OCI-LY1 (cell line): ENCODE results near the gene CDC6.

Experiments used
- H2AFZ ChIP-seq: fragments of 200-600 bp; sonication (generic), shearing (Covaris generic); 2 replicates; pipeline ENCODE4 v1.6.0; 2014; ENCODE audit warnings: antibody characterized with exemption, mild to moderate bottlenecking, low read length
- H3F3A ChIP-seq: fragments of 200-600 bp; sonication (generic), shearing (Covaris generic); 2 replicates; pipeline ENCODE4 v1.6.0; 2014; ENCODE audit warnings: mild to moderate bottlenecking, antibody characterized with exemption, low read length, moderate library complexity; ENCODE audit not compliant: insufficient read depth
- H3K27ac ChIP-seq: fragments of 200-600 bp; sonication (generic); 2 replicates; pipeline ENCODE4 v1.5.1; 2014; ENCODE audit warnings: low read length, mixed run types, mild to moderate bottlenecking, low read depth; ENCODE audit not compliant: poor library complexity, severe bottlenecking
- H3K27me3 ChIP-seq: fragments of 200-600 bp; sonication (generic); 2 replicates; pipeline ENCODE4 v1.6.0; 2014; ENCODE audit warnings: antibody characterized with exemption, mild to moderate bottlenecking, low read length, moderate library complexity; ENCODE audit not compliant: insufficient read depth
- H3K36me3 ChIP-seq: fragments of 200-600 bp; sonication (generic); 2 replicates; pipeline ENCODE4 v1.6.1; 2014; ENCODE audit warnings: mild to moderate bottlenecking, antibody characterized with exemption, low read length, moderate library complexity, mixed read lengths; ENCODE audit not compliant: insufficient read depth
- H3K4me1 ChIP-seq: fragments of 200-600 bp; sonication (generic); 2 replicates; pipeline ENCODE4 v1.5.1; 2014; ENCODE audit warnings: mild to moderate bottlenecking, low read length, moderate library complexity; ENCODE audit not compliant: insufficient read depth, severe bottlenecking
- H3K4me2 ChIP-seq: fragments of 200-600 bp; sonication (generic), shearing (Covaris generic); 2 replicates; pipeline ENCODE4 v1.6.1; 2014; ENCODE audit warnings: low read length
- H3K4me3 ChIP-seq: fragments of 200-600 bp; sonication (generic); 2 replicates; pipeline ENCODE4 v1.5.1; 2014; ENCODE audit warnings: low read length, low read depth, mild to moderate bottlenecking, mixed read lengths; ENCODE audit not compliant: poor library complexity, severe bottlenecking
- H3K79me2 ChIP-seq: fragments of 200-600 bp; shearing (Covaris generic); 2 replicates; pipeline ENCODE4 v1.6.1; 2016; ENCODE audit warnings: mixed run types, low read length, mixed read lengths; ENCODE audit not compliant: insufficient read depth
- H3K9ac ChIP-seq: fragments of 200-600 bp; sonication (generic), shearing (Covaris generic); 2 replicates; pipeline ENCODE4 v1.6.1; 2014; ENCODE audit warnings: mild to moderate bottlenecking, low read length, mixed read lengths
- H3K9me2 ChIP-seq: fragments of 200-600 bp; sonication (generic), shearing (Covaris generic); 2 replicates; pipeline ENCODE4 v1.6.1; 2014; ENCODE audit warnings: low read depth, mild to moderate bottlenecking, low read length, mixed read lengths
- H3K9me3 ChIP-seq: fragments of 200-600 bp; shearing (Covaris generic); 2 replicates; pipeline ENCODE4 v1.6.1; 2014; ENCODE audit warnings: low read length, mixed read lengths
- H4K20me1 ChIP-seq: fragments of 200-600 bp; sonication (generic), shearing (Covaris generic); 2 replicates; pipeline ENCODE4 v1.6.0; 2016; ENCODE audit warnings: mild to moderate bottlenecking, low read length; ENCODE audit not compliant: insufficient read depth
- CTCF ChIP-seq: fragments of 200-600 bp; sonication (generic), shearing (Covaris generic); IDR thresholded peaks from 2 replicates; pipeline ENCODE4 v1.5.1; 2017; ENCODE audit warnings: mild to moderate bottlenecking, antibody characterized with exemption, low read length, moderate library complexity, mixed read lengths
- EZH2 ChIP-seq: fragments of 200-600 bp; sonication (generic), shearing (Covaris generic); IDR thresholded peaks from 2 replicates; pipeline ENCODE4 v1.8.0; 2017; ENCODE audit warnings: borderline replicate concordance, mixed run types, mild to moderate bottlenecking, antibody characterized with exemption, low read length, moderate library complexity, mixed read lengths

The CDC6 gene

DNA sequence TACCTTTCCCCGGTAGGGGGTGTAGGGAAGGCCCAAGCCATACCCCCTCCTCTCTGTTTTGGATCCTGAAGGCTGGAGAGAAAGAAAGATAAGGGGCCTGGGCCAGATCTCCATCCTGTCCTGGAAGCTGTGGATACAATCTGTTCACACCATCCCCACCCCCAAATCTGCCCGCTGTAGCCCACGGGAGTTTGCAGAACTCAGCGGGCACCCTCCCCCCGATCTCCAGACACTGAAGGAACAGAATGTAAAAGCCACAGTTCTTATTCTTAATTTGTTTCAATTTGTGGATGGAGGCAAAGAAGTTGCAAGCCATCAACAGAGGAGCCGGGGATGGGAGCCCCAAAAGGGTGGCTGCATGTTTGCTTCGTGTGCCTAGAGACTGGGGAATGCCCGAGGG lies 49.7 kb downstream of the CDC6 start:
- Histone ChIP-seq H3K4me3 (no peak overlapping the region), H3K4me2 (no peak overlapping the region), H3K79me2 (no peaks in the 10 kb centered on the region), H3K27ac (no peak overlapping the region), H2AFZ (no peak overlapping the region), H3K9me3 (no peaks in the 10 kb centered on the region), H4K20me1 (no peaks in the 10 kb centered on the region), H3K27me3 (no peaks in the 10 kb centered on the region), H3K9ac (no peak overlapping the region), H3K36me3 (no peaks in the 10 kb centered on the region), H3K4me1 (peaks cover 12% of the 10 kb centered on the region), H3K9me2 (no peaks in the 10 kb centered on the region), H3F3A (0 out of 2 replicates have a peak, but pooled peaks cover 3% of the 10 kb centered on the region)
- TF ChIP-seq CTCF (no peak), EZH2 (no peak)

DNA sequence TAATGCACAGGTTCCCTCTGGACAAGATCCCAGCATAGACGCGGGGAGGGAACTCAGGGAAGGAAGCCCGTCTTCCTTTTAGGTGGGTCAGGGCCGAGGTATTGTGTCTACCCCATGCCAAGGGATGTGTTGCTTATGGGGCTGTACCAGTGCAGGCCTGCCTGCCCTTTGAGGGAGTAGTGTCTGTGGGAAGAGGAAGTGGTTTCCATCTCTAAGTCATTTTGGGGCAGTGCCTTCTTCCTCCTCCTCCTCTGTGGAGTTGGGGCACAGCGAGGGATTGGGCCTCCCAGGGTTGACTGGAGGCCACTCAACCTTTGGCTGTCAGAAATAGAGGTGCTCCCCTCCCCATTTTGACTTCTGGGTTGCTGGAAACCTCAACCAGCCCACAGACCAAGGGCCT lies 50.4 kb downstream of the CDC6 start:
- H3K9me2 ChIP-seq: no peaks in the 10 kb centered on the region
- H3K4me2 ChIP-seq: no peak overlapping the region
- no peaks in the 10 kb centered on the region for H3K9me3 ChIP-seq
- H3K79me2 ChIP-seq: no peaks in the 10 kb centered on the region
- no peak overlapping the region for H3K9ac ChIP-seq
- H3K27ac ChIP-seq: no peak overlapping the region
- H3K4me1 ChIP-seq: peaks cover 14% of the 10 kb centered on the region
- no peaks in the 10 kb centered on the region for H4K20me1 ChIP-seq
- H3K36me3 ChIP-seq: no peaks in the 10 kb centered on the region
- H3K27me3 ChIP-seq: peaks cover 3% of the 10 kb centered on the region; the same call in 1 of the 2 replicates
- no peak for TF ChIP-seq EZH2
- H3F3A ChIP-seq: 0 out of 2 replicates have a peak, but pooled peaks cover 3% of the 10 kb centered on the region
- H3K4me3 ChIP-seq: no peak overlapping the region
- no peak overlapping the region for H2AFZ ChIP-seq

DNA sequence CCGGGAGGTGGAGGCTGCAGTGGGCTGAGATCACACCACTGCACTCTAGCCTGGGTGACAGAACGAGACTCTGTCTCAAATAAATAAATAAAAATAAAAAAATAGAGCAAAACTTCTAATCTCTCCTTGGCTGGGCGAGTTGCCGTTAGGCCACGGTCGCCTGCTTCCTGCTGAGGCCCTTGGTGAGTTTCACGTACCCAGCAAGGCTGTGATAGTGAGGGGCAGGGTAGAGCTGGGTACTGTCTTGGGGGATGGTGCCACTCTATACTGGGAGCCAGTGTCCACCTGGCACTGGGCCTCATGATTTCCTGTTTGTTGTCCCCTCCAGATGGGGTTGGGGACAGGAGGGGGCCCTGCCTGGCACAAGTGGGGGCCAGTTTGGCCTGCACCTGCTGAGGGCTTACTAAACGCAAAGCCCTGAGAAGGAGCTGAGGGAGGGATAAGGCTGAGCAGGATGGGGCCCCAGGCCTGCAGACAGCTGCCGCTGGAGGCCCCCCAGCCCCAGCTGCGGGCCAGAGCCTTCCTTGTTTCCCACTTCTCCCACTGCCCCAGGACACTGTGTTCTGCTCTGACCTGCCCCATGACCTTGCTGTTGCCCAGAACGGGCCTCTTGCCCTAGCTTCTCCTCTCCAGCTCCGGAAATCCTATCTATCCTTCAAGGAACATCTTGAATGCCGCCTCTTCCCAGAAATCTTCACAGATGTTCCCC lies 51.4 kb downstream of the CDC6 start:
- Histone ChIP-seq H3K4me1 (peaks cover 14% of the 10 kb centered on the region), H3K4me3 (no peak overlapping the region), H4K20me1 (no peaks in the 10 kb centered on the region), H3F3A (0 out of 2 replicates have a peak, but pooled peaks cover 3% of the 10 kb centered on the region), H3K9ac (no peak overlapping the region), H3K9me3 (no peaks in the 10 kb centered on the region), H3K36me3 (no peaks in the 10 kb centered on the region), H3K79me2 (no peaks in the 10 kb centered on the region), H3K27me3 (peaks cover 5% of the 10 kb centered on the region; the same call in 1 of the 2 replicates), H3K27ac (no peak overlapping the region), H3K4me2 (no peak overlapping the region), H2AFZ (no peak overlapping the region), H3K9me2 (no peaks in the 10 kb centered on the region)
- TF ChIP-seq EZH2: no peak
- no peak for TF ChIP-seq CTCF

GRCh38 chr17:40340327-40340726 lies 52.6 kb downstream of the CDC6 start:
- TF ChIP-seq CTCF (no peak), EZH2 (no peak)
- H3K4me1 ChIP-seq: peaks cover 17% of the 10 kb centered on the region
- no peaks in the 10 kb centered on the region for H3K36me3 ChIP-seq
- H3K27me3 ChIP-seq: peaks cover 5% of the 10 kb centered on the region; the same call in 1 of the 2 replicates
- H3K4me3 ChIP-seq: no peak overlapping the region
- H3K4me2 ChIP-seq: no peak overlapping the region; the same call in 1 of the 2 replicates
- no peaks in the 10 kb centered on the region for H3K9me3 ChIP-seq
- no peak overlapping the region for H2AFZ ChIP-seq
- no peak overlapping the region for H3K27ac ChIP-seq
- no peaks in the 10 kb centered on the region for H4K20me1 ChIP-seq
- 0 out of 2 replicates have a peak, but pooled peaks cover 3% of the 10 kb centered on the region for H3F3A ChIP-seq
- no peak overlapping the region for H3K9ac ChIP-seq
- no peaks in the 10 kb centered on the region for H3K9me2 ChIP-seq
- no peaks in the 10 kb centered on the region for H3K79me2 ChIP-seq
